GM19328 (cell line): ENCODE data around the gene NOL4L.
"Not testable (repeated sequence)": the region's sequence is repeated elsewhere in the genome, so short reads cannot be mapped to it uniquely, and the experiment has no call there.

Source experiments
- ATAC-seq: cut with Tn5 transposase; IDR thresholded peaks from one replicate; pipeline ENCODE4 v1.9.1; 2021; ENCODE audit warnings: mild to moderate bottlenecking, moderate library complexity; ENCODE audit not compliant: unreplicated experiment

The NOL4L gene

DNA sequence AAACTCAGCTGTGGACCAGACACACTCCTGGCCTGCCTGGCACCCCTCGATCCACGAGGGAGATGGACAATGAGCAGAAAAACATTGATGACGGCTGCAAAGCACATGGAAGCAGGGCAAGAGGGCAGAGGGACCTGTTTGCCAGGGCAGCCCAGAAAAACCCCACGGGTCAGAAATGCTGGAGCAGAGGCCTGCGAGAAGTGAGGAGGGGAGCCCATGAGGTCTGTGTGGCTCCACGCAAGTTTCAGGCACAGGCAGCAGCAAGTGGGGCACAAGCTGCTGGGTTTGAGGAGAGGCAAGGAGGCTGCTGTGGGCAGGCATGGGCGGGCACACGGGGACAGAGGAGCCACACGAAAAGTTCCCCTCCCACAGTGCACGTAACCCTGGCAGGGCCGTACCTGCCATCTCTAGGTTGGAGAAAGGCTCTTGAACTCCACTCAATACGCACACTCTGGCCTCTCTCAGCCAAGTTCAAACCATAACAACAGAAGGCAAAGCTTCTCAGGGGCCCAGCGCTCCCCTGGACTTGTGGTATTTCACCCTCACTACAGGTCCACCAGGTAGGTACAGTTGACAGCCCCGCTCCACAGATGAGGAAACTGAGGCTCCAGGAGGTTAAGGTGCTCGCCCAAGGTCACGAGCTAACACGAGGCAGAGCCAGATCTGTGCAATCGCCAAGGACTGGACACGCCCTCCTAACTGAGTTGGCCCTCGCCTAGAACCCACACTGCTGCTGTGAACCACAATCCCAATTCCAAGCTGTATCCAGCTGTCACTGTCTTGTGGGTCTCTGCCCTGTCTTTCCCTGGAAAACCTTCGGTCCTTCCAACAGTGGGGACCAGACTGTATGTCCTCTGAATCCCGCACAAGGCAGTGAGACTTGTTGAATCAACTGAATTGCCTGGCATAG is 108.2 kb downstream of the NOL4L start:
- no peak for ATAC-seq

- ATAC-seq = no peak
Measured at GRCh38 chr20:32474967-32475811, 109.9 kb downstream of the NOL4L start.

- ATAC-seq = no peak
Measured at GRCh38 chr20:32474717-32474966, 110.5 kb downstream of the NOL4L start.

GRCh38 chr20:32474009-32474716 is 111.0 kb downstream of the NOL4L start:
- no peak for ATAC-seq

DNA sequence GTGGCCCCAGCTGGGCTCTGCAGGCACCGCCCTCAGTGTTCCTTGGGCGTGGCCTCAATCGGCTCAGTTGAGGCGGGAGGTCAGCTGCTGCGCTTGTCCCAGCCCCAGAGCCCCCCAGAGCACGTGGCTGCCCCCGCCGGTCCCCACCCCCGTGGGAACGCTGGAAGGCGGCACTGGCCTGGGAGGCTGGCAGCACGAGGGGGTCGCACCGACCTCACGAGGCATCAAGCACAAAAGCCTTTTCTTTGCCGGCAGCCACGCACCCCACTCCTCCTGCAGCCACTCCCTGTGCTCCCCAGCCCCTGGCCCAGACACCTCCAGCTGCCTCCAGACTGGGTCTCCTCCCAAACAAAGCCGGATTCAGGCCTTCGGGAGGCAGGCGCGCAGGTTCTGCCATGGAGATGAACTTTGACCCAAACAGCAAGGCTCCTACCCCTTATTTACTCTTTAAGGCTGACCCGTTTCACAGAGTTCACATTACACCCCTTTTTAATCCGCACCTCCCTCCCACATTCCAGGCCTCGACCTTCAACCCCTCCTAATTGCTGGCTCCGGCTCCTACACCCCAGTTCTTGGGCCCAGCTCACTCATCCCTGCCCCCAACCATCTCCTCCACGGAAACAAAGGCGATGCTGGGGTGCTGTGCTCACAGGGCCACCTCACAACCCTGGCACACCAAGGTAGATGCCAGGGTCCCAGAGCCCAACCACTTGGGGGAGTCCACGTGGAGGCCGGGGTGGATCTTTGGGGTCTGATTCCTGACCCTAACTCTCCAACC is 111.7 kb downstream of the NOL4L start:
- no peak for ATAC-seq

- no peak for ATAC-seq
Measured at GRCh38 chr20:32472581-32473207, 112.4 kb downstream of the NOL4L start.

DNA sequence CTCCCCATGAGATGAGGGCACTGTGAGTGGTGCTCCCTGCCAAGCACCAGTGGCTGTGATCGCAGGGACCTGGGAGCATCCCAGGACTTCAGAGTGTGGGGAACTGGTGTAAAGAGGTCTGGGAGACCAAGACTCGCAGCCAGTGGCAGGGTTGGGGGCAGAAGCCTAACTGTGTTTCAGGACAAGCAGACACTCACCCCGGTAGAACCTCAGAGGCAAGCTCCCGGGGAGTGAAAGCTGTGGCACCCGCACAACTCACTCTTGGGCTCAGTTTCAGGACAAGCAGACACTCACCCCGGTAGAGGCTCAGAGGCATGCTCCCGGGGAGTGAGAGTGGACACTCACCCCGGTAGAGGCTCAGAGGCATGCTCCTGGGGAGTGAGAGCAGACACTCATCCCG is 114.2 kb downstream of the NOL4L start:
- ATAC-seq = no peak

- ATAC-seq = no peak
Measured at GRCh38 chr20:32470025-32470861, 114.9 kb downstream of the NOL4L start.

DNA sequence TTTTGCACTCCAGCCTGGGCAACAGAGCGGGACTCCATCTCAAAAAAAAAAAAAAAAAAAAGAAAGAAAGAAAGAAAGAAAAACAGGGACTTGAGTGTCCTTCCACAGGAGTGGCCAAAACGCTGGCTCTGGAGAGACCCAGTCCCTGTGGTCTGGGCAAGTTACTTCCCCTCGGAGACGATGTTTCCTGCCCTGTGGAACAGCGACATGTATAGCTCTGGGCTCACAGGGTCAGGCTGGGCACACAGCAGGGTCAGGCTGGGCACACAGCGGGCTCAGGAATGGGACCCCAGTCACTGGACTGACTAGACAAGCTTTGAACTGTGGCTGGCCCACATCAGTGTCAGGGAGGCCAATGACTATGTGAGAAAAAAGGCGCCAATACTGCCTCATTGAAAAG is 116.3 kb downstream of the NOL4L start:
- ATAC-seq = no peak

GRCh38 chr20:32468313-32468640 is 116.9 kb downstream of the NOL4L start:
- no peak for ATAC-seq

DNA sequence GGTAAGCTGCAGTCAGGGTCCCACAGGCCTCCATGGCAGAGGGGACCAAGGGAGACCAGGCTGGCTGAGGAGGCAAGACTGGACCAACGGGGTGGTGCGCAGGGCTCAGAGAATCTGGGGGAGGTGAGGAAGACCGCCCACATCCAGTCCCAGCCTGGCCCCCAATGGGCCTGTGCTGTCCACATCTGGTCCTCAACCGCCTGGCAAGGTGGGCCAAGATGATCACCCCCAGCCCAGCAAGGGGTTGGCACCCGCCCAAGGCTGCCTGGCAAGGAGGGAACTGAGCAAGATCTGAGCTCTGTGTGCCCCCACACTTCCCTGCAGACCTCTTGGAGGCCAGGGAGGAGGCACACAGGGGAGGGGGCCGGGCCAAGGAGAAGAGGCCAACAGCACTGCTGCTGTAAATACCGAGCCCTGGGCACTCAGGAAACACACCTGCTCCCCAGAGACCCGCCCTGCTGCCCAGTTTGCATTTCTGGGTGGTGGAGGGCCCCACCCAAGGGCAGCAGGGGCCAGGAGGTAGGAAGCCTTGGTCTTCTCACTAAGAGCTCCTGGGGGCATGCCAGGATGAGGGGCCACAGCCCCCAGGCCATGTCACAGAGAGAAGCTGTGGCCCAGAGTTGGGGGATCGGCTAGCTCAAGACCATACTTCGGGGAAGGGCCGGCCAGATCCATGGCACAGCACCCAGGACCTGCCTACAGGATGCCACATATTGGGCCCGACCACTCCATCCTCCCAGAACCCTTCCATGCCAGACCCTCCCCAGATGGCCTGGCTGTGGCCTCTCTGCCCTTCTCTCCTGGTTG is 117.4 kb downstream of the NOL4L start:
- no peak for ATAC-seq

DNA sequence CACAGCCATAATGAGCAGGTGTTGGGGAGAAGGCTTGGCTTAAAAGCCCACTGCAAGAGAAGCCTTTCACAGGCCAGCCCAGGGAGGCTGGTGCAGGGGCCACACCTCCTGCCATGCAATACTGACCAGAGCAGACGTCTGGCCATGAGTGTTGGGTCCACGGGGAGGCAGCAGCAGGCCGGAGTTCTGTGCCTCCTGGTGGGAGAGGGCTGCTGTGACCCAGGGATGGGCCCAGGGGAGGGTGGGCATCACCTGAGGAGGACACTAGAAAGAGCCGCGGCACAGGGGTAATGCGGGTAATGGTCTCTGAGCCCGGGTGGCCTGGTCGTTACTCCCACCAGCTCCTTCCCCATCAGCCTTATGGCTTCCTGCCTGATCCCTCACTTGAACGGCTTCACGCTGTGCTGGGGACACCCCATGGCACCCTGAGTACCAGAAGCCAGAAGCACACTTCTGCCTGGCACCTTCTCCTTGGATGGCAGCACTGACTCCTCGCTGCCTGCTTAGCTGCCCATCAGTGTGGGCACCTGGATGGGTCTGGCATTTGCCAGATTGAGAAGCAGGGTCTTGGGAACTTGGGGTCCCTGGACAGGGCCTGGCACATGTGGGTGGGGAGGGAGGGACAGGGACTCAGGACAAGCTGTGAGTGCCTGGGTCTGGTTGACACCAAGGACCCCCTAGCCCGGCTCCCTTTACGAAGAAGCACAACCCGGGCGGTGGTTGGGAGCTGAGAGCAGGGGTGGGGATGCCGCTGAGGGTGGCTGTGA is 118.2 kb downstream of the NOL4L start:
- no peak for ATAC-seq

DNA sequence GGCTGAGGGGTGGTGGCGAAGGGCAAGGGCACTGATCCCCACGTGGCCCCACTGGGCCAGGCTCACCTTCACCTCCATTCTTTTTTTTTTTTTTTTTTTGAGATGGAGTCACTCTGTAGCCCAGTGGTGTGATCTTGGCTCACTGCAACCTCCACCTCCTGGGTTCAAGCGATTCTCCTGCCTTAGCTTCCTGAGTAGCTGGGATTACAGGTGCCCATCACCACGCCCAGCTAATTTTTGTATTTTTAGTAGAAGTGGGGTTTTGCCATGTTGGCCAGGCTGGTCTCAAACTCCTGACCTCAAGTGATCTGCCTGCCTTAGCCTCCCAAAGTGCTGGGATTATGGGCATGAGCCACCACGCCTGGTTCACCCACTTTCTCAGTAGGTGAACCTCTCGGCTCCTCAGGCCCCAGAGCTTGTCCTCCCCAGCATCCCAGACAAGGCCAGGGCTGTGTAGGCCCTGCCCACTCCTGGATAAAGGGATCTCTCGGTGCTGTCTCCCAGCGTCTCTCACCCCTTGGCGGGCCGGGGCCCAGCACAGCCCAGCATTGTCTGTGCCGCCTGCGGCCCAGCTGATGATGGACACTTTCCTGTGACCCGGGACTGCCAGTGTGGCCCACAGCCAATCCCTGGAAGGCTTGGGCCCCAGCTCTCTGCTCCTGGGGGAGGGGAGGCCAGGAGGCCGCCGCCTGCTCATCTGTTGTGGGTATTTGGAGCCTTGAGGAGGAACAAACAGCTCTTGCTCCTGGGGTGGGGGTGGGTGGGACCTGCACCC is 119.0 kb downstream of the NOL4L start:
- ATAC-seq = not testable (repeated sequence)

DNA sequence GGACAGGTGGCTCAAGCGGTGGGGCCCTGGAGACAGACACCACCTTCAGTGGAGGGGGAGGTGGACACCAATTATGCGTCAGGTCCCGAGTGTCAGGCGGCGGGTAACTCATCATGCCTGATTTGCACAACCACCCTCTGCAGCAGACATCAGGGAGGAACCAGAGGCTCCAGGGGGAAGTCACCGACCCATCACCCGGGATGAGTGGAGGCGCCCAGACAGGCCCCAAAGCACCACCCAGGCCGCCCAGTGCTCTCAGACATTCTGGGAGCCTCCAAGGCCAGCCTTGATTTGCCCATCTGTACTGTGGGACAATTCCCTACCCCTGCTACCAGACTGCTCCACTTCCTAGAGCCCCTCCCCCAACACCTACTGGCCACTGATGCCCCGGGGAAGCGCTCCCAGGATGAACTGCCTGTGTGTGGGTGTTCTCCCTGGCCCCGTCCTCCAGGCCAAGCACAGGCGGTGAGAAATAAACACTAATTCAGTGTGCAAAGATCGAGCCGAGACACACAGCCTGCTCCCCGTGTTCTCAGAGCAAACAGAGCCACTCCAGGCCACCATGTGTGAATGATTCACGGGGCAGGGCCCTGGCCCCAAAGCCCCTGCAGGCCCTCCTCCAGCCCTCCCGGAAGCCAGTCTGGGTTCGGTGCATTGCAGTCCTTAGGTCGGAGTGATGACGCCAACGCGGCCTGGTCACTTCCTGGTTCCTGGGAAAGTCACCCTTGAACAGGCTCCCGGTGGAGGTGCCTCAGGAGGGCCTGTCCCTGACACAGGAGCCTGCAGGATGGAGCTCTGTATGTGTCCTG is 119.8 kb downstream of the NOL4L start:
- ATAC-seq = no peak

- ATAC-seq = no peak
Measured at GRCh38 chr20:32464401-32465091, 120.6 kb downstream of the NOL4L start.
